CD4-positive, alpha-beta T cell (primary cell): Measurements from ENCODE around the gene TRIM22. TPM values are rescaled to one million over a fixed set of nuclear protein-coding genes. Genes with fewer than 3 reads are reported as not detected.

Experiments used
- ATAC-seq: fragments of 200-7000 bp; cut with Tn5 transposase; one replicate; pipeline ENCODE4 v1.10.0; 2022; ENCODE audit warnings: mild to moderate bottlenecking; ENCODE audit not compliant: poor library complexity
- CTCF ChIA-PET: fragments of 350-600 bp; sonication (Branson Sonifier 250); formaldehyde crosslinking; loops from one replicate; lab custom pipeline; 2021; ENCODE audit warnings: antibody characterized with exemption, inconsistent platforms; lab: Charles Lee
- POLR2A ChIA-PET: fragments of 350-600 bp; sonication (Branson Sonifier 250); formaldehyde crosslinking; loops from one replicate; lab custom pipeline; 2021; ENCODE audit warnings: antibody characterized with exemption, inconsistent platforms; lab: Charles Lee
- DNase-seq, 14 experiments: peaks; one replicate each; pipeline ENCODE4 v3.0.0-alpha.2; 2013 to 2020; ENCODE audit warnings: mixed read lengths in 2 of 14
- H3K27ac ChIP-seq, 2 donors: one replicate each; pipeline versions ENCODE4 v1.5.1 to v1.7.0; 2013; ENCODE audit warnings: low read length in 2 of 2, low read depth in 1 of 2, mild to moderate bottlenecking in 1 of 2
- H3K27me3 ChIP-seq, 2 experiments: 1 replicate in 1 of 2; 2 replicates in 1 of 2; pipeline versions ENCODE4 v1.6.1 to v1.7.0; 2013; ENCODE audit warnings: low read length in 2 of 2, control low read depth in 1 of 2, mild to moderate bottlenecking in 1 of 2, moderate library complexity in 1 of 2; ENCODE audit not compliant: insufficient read depth in 2 of 2, control insufficient read depth in 1 of 2
- H3K36me3 ChIP-seq: one replicate; pipeline ENCODE4 v1.6.1; 2013; ENCODE audit warnings: low read length, control low read depth; ENCODE audit not compliant: insufficient read depth
- H3K4me1 ChIP-seq: one replicate; pipeline ENCODE4 v1.6.1; 2013; ENCODE audit warnings: low read length, control low read depth; ENCODE audit not compliant: insufficient read depth
- H3K4me3 ChIP-seq: one replicate; pipeline ENCODE4 v1.5.1; 2013; ENCODE audit warnings: mild to moderate bottlenecking, low read length, moderate library complexity
- H3K9me3 ChIP-seq, 2 experiments: 1 replicate in 1 of 2; 2 replicates in 1 of 2; pipeline versions ENCODE4 v1.6.1 to v1.7.0; 2013; ENCODE audit warnings: low read length in 2 of 2, mild to moderate bottlenecking in 2 of 2, control low read depth in 1 of 2, moderate library complexity in 1 of 2; ENCODE audit not compliant: control insufficient read depth in 1 of 2, insufficient read depth in 1 of 2
- H3K27ac Mint-ChIP-seq: one replicate; pipeline ENCODE4 v1.8.0; 2020; ENCODE audit warnings: mixed read lengths
- H3K27me3 Mint-ChIP-seq: one replicate; pipeline ENCODE4 v1.8.0; 2021; ENCODE audit warnings: mixed read lengths
- H3K36me3 Mint-ChIP-seq: one replicate; pipeline ENCODE4 v1.8.0; 2021; ENCODE audit warnings: low read depth, mixed read lengths
- H3K4me1 Mint-ChIP-seq: one replicate; pipeline ENCODE4 v1.8.0; 2021; ENCODE audit warnings: low read depth, mixed read lengths
- H3K4me3 Mint-ChIP-seq: one replicate; pipeline ENCODE4 v1.8.0; 2020; ENCODE audit warnings: mild to moderate bottlenecking, mixed read lengths
- H3K9me3 Mint-ChIP-seq: one replicate; pipeline ENCODE4 v1.8.0; 2020; ENCODE audit warnings: mixed read lengths
- intact Hi-C, 2 experiments: fragments of 100-400 bp; cut with DNase I in 1 of 2; cut with micrococcal nuclease in 1 of 2; formaldehyde crosslinking; loops; one replicate each; pipeline versions ENCODE4 v1.15.1 to v1.9.0; 2023 to 2025; cut with DNase I, micrococcal nuclease
- polyA plus RNA-seq, 2 donors: library from polyadenylated mRNA; unstranded; fragments of 120-200 nt; gene quantifications; one replicate each; pipeline ENCODE4 v1.2.1, GENCODE V29; 2013
- total RNA-seq, 174 experiments: library from RNA in 2 of 174; stranded (reverse) in 2 of 174; gene quantifications; one replicate each; pipeline ENCODE4 v1.2.3 and lab custom pipeline; 2021 to 2026
- TF ChIP-seq, protein P1 (sequence below): fragments of 200-600 bp; IDR thresholded peaks from one replicate; pipeline ENCODE4 v1.8.0; 2022; ENCODE audit warnings: antibody characterized with exemption, mild to moderate bottlenecking

The TRIM22 gene, protein sequence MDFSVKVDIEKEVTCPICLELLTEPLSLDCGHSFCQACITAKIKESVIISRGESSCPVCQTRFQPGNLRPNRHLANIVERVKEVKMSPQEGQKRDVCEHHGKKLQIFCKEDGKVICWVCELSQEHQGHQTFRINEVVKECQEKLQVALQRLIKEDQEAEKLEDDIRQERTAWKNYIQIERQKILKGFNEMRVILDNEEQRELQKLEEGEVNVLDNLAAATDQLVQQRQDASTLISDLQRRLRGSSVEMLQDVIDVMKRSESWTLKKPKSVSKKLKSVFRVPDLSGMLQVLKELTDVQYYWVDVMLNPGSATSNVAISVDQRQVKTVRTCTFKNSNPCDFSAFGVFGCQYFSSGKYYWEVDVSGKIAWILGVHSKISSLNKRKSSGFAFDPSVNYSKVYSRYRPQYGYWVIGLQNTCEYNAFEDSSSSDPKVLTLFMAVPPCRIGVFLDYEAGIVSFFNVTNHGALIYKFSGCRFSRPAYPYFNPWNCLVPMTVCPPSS
- total RNA-seq (100 to 1,000 TPM; 198 to 206 TPM), total RNA-seq (lab: John Stamatoyannopoulos, UW) (25.5 to 1,410 (median 357) reads per million in 172 experiments)
- polyA plus RNA-seq (2013, experiment 1 of 2) = 247 TPM
- 273 TPM for polyA plus RNA-seq (2013, experiment 2 of 2)

DNA sequence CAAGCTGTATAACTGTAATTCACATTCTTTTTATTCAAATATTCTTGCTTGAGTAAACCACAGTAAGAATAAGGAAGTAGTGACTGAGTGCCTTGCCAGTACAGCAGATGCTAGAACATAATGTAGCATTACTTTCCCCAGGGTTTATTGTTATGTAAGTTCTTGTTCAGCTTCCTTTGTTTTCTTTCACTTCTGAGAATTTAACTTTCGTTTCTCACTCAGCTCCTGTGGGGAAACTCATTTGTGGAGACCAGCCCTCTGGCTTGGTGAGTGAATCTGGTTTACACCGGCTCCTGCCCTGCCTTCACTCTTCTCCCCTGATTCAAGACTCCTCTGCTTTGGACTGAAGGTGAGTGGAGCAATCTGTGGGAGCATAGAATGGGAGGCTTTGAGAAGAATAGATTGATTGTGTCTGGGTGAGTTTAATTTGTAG is at the start of gene TRIM22:
Gene TRIM22, plus strand, starts transcription at position 240 of the 433 bp plus-strand sequence. CDS start 6,443 bp downstream, outside the sequence.
- Mint-ChIP-seq H3K9me3 (no peaks in the 10 kb centered on the region), H3K4me1 (peaks cover 66% of the 10 kb centered on the region), H3K27ac (peak within 1 kb of the TSS; percentile 91), H3K36me3 (peaks cover 47% of the 10 kb centered on the region), H3K4me3 (peak within 1 kb of the TSS; percentile 92), H3K27me3 (no peaks in the 10 kb centered on the region)
- CTCF ChIA-PET = no interaction called here
- POLR2A ChIA-PET = interaction anchor here (0.6 to 2.5 kb wide), 11 partner anchors 8 to 1518 kb away, joined by 3 to 19 read pairs (median 5); partner anchors contain the start of genes ARFIP2, TIMM10B and TRIM34
- Histone ChIP-seq H3K27me3 (no peaks in the 10 kb centered on the region), H3K4me3 (peak within 1 kb of the TSS; percentile 72), H3K4me1 (peaks cover 46% of the 10 kb centered on the region), H3K27ac (peak within 1 kb of the TSS; percentile 77 to 78), H3K9me3 (no peaks in the 10 kb centered on the region), H3K36me3 (peaks cover 11% of the 10 kb centered on the region)
- DNase-seq (peak in 12 of 14 experiments; percentile 11 to 91 (median 54)), ATAC-seq (peak; percentile 48)
- TF ChIP-seq, protein P1, sequence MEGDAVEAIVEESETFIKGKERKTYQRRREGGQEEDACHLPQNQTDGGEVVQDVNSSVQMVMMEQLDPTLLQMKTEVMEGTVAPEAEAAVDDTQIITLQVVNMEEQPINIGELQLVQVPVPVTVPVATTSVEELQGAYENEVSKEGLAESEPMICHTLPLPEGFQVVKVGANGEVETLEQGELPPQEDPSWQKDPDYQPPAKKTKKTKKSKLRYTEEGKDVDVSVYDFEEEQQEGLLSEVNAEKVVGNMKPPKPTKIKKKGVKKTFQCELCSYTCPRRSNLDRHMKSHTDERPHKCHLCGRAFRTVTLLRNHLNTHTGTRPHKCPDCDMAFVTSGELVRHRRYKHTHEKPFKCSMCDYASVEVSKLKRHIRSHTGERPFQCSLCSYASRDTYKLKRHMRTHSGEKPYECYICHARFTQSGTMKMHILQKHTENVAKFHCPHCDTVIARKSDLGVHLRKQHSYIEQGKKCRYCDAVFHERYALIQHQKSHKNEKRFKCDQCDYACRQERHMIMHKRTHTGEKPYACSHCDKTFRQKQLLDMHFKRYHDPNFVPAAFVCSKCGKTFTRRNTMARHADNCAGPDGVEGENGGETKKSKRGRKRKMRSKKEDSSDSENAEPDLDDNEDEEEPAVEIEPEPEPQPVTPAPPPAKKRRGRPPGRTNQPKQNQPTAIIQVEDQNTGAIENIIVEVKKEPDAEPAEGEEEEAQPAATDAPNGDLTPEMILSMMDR = no peak
- intact Hi-C loops = loop anchor here in 1 of 2 experiments (10.0 kb wide), 2 partner anchors 545 to 1295 kb away; partner anchors contain the start of genes CNGA4, FHIP1B and TRIM21

GRCh38 chr11:5639953-5640352 is 49.6 kb upstream of the TRIM22 start:
- POLR2A ChIA-PET = no interaction called here
- H3K4me1 Mint-ChIP-seq = peaks cover 6% of the 10 kb centered on the region

DNA sequence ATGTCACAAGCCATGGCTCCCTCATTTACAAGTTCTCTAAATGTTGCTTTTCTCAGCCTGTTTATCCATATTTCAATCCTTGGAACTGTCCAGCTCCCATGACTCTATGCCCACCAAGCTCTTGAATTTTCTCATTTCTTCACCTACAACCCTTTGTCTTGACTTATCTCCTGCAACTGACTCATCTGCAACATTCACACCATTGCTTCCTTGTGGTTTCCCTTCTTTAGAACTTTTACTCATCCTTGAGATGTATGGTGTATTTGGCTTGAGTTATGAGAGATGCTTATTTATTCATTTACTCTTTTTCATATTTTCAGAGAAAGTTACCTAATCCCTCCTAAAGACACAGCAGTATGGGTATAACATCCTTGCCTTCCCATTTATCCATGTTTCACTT is 46.0 kb upstream of the TRIM22 start:
- H3K27ac ChIP-seq = no peak overlapping the region
- H3K4me1 ChIP-seq = no peaks in the 10 kb centered on the region
- no peaks in the 10 kb centered on the region for H3K4me1 Mint-ChIP-seq
- no peaks in the 10 kb centered on the region for H3K9me3 Mint-ChIP-seq
- ATAC-seq (no peak), DNase-seq (no peak)
- ChIA-PET CTCF (no interaction called here), POLR2A (no interaction called here)
- TF ChIP-seq, protein P1 = no peak
- intact Hi-C loops = no loop called here
- H3K4me3 ChIP-seq = no peak overlapping the region
- no peak overlapping the region for H3K4me3 Mint-ChIP-seq
- no peaks in the 10 kb centered on the region for H3K9me3 ChIP-seq
- no peak overlapping the region for H3K27ac Mint-ChIP-seq
- no peaks in the 10 kb centered on the region for H3K27me3 Mint-ChIP-seq
- H3K36me3 ChIP-seq = peaks cover 22% of the 10 kb centered on the region
- no peaks in the 10 kb centered on the region for H3K27me3 ChIP-seq
- H3K36me3 Mint-ChIP-seq = peaks cover 74% of the 10 kb centered on the region

More at GRCh38 chr11:5639953-5640352, 49.6 kb upstream of the TRIM22 start:
- no peak overlapping the region for H3K27ac Mint-ChIP-seq
- peaks cover 94% of the 10 kb centered on the region for H3K36me3 Mint-ChIP-seq
- H3K9me3 ChIP-seq = no peaks in the 10 kb centered on the region
- no peaks in the 10 kb centered on the region for H3K4me1 ChIP-seq
- no peak for ATAC-seq
- H3K36me3 ChIP-seq = peaks cover 36% of the 10 kb centered on the region
- H3K27ac ChIP-seq = no peak overlapping the region
- no peak overlapping the region for H3K4me3 ChIP-seq
- TF ChIP-seq, protein P1 = no peak
- H3K27me3 ChIP-seq = no peaks in the 10 kb centered on the region
- no peak overlapping the region for H3K4me3 Mint-ChIP-seq
- no peaks in the 10 kb centered on the region for H3K9me3 Mint-ChIP-seq
- no peak for DNase-seq
- CTCF ChIA-PET = no interaction called here
- intact Hi-C loops = no loop called here
- H3K27me3 Mint-ChIP-seq = no peaks in the 10 kb centered on the region
